PC-3 (cell line): ENCODE results near the gene RIPOR2.

Source experiments
- CTCF ChIP-seq: fragments of 300-600 bp; sonication (generic); conservative IDR thresholded peaks from 2 replicates; pipeline ENCODE4 v1.5.1; 2017; ENCODE audit warnings: antibody characterized with exemption, low read depth, mild to moderate bottlenecking, low read length
- EZH2 ChIP-seq: fragments of 300-600 bp; sonication (generic); IDR thresholded peaks from one replicate; pipeline ENCODE4 v1.6.1; 2017; ENCODE audit warnings: antibody characterized with exemption, mild to moderate bottlenecking, low read length; ENCODE audit not compliant: unreplicated experiment
- EZH2phosphoT487 ChIP-seq: fragments of 300-600 bp; sonication (generic); IDR thresholded peaks from 2 replicates; pipeline ENCODE4 v1.6.1; 2018; ENCODE audit warnings: mild to moderate bottlenecking, antibody characterized with exemption, low read length, borderline replicate concordance

- TF ChIP-seq EZH2 (no peak), CTCF (no peak), EZH2phosphoT487 (no peak)
Observed at GRCh38 chr6:24825130-24825630, 110.6 kb downstream of the RIPOR2 start.
